HepG2 (cell line): ENCODE data around the gene SNX4. TPM values are rescaled to one million over a fixed set of nuclear protein-coding genes. Genes with fewer than 3 reads are reported as not detected.

Experiments used
- CBX2 ChIP-seq, 2 experiments: fragments of 200-600 bp in 1 of 2; sonication (generic); formaldehyde crosslinking in 1 of 2; IDR thresholded peaks; 2 replicates each; pipeline versions ENCODE4 v1.7.0 to v1.8.1; 2018 to 2022; ENCODE audit warnings: low read depth in 2 of 2, low read length in 1 of 2, mild to moderate bottlenecking in 1 of 2, missing genetic modification reagents in 1 of 2
- KAT8 ChIP-seq: IDR thresholded peaks from 2 replicates; pipeline ENCODE4 v1.6.1; 2016; ENCODE audit warnings: missing genetic modification reagents, missing compliant biosample characterization
- MAZ ChIP-seq, 2 experiments: sonication (generic) in 1 of 2; formaldehyde crosslinking in 1 of 2; IDR thresholded peaks; 2 replicates each; pipeline versions ENCODE4 v1.5.0 to v1.6.1; 2012 to 2020; ENCODE audit warnings: low read depth in 2 of 2, mild to moderate bottlenecking in 2 of 2, borderline replicate concordance in 1 of 2, improper control_type of control experiment in 1 of 2, low read length in 1 of 2, missing genetic modification reagents in 1 of 2, moderate library complexity in 1 of 2
- PITX1 ChIP-seq: sonication (generic); formaldehyde crosslinking; IDR thresholded peaks from 2 replicates; pipeline ENCODE4 v1.5.1; 2020; ENCODE audit warnings: mild to moderate bottlenecking, missing genetic modification reagents
- SNAPC4 ChIP-seq: sonication (generic); formaldehyde crosslinking; IDR thresholded peaks from 2 replicates; pipeline ENCODE4 v1.4.0; 2020; ENCODE audit warnings: mild to moderate bottlenecking, missing genetic modification reagents
- SUZ12 ChIP-seq: fragments of 150-350 bp; IDR thresholded peaks from 2 replicates; pipeline ENCODE4 v1.6.1; 2014; ENCODE audit warnings: low read depth, low read length
- TCF7 ChIP-seq: sonication (generic); IDR thresholded peaks from 2 replicates; pipeline ENCODE4 v1.6.1; 2016; ENCODE audit warnings: antibody characterized with exemption, low read depth
- THRA ChIP-seq: sonication (generic); formaldehyde crosslinking; IDR thresholded peaks from 2 replicates; pipeline ENCODE4 v1.4.0; 2020; ENCODE audit warnings: missing genetic modification reagents, borderline replicate concordance
- TOE1 ChIP-seq: sonication (generic); formaldehyde crosslinking; IDR thresholded peaks from 2 replicates; pipeline ENCODE4 v1.4.0; 2020; ENCODE audit warnings: mild to moderate bottlenecking, missing genetic modification reagents
- TRIM22 ChIP-seq: fragments of 450-650 bp; IDR thresholded peaks from 2 replicates; pipeline ENCODE4 v1.6.1; 2017
- ZFP36L1 ChIP-seq: sonication (generic); formaldehyde crosslinking; IDR thresholded peaks from 2 replicates; pipeline ENCODE4 v1.8.0; 2022; ENCODE audit warnings: mild to moderate bottlenecking, missing genetic modification reagents, moderate library complexity
- ZFY ChIP-seq: sonication (generic); formaldehyde crosslinking; IDR thresholded peaks from 2 replicates; pipeline ENCODE4 v1.4.0; 2020; ENCODE audit warnings: missing genetic modification reagents
- ZNF160 ChIP-seq: sonication (generic); formaldehyde crosslinking; IDR thresholded peaks from 2 replicates; pipeline ENCODE4 v1.8.0; 2022; ENCODE audit warnings: mild to moderate bottlenecking, inconsistent platforms, missing genetic modification reagents
- ZNF276 ChIP-seq: sonication (generic); formaldehyde crosslinking; IDR thresholded peaks from 2 replicates; pipeline ENCODE4 v1.4.0; 2020; ENCODE audit warnings: mild to moderate bottlenecking, low read depth, missing genetic modification reagents
- ZNF746 ChIP-seq: sonication (generic); formaldehyde crosslinking; IDR thresholded peaks from 2 replicates; pipeline ENCODE4 v1.8.0; 2022; ENCODE audit warnings: mild to moderate bottlenecking, missing genetic modification reagents
- ZUFSP ChIP-seq: sonication (generic); formaldehyde crosslinking; IDR thresholded peaks from 2 replicates; pipeline ENCODE4 v1.9.0; 2021; ENCODE audit warnings: missing genetic modification reagents, mild to moderate bottlenecking, borderline replicate concordance
- polyA plus RNA-seq, 8 experiments: library from polyadenylated mRNA; depleted of rRNA in 3 of 8; stranded (reverse) in 7 of 8; unstranded in 1 of 8; fragments of >200 nt; fragmentation: Illumina TruSeq in 4 of 8; extraction: Trizol in 4 of 8; gene quantifications; 2 replicates each; pipeline versions ENCODE4 v1.2.1 to v1.2.3, GENCODE V29; 2011 to 2016; ENCODE audit warnings: low read depth in 4 of 8, missing spikeins in 1 of 8, mixed read lengths in 1 of 8; ENCODE audit not compliant: insufficient read depth in 1 of 8
- total RNA-seq, 5 experiments: library from RNA; depleted of rRNA; stranded (reverse); fragments of >200 nt; fragmentation: Illumina TruSeq; extraction: Trizol; gene quantifications; 2 replicates each; pipeline ENCODE4 v1.2.3, GENCODE V29; 2016; ENCODE audit warnings: low read depth in 1 of 5

The SNX4 gene
- total and polyA plus RNA-seq, 2 of the 13 experiments (the other 11 are each of a cell fraction or from before 2014, with no cell fraction given): 18.1 to 73.6 TPM

GRCh38 chr3:125519678-125520562 lies at the start of gene SNX4 (continued):
- TF ChIP-seq SUZ12 (no peak), TOE1 (CRISPR knock-in tag) (no peak), ZFY (CRISPR knock-in tag) (peak; percentile 97), TRIM22 (no peak), KAT8 (CRISPR knock-in tag) (peak; percentile 30; the same call in 1 of the 2 replicates), PITX1 (CRISPR knock-in tag) (no peak), ZUFSP (CRISPR knock-in tag) (no peak), TCF7 (no peak), ZNF160 (CRISPR knock-in tag) (no peak; the same call in 1 of the 2 replicates), ZNF746 (no peak), ZNF276 (CRISPR knock-in tag) (no peak), SNAPC4 (CRISPR knock-in tag) (no peak), CBX2 (IDR thresholded peaks at IDR 0.05; ENCODE audit: low read depth, low read length) (no peak), CBX2 (CRISPR knock-in tag; IDR thresholded peaks at IDR 0.05; ENCODE audit: low read depth) (no peak), ZFP36L1 (CRISPR knock-in tag) (0 out of 2 replicates have a peak, but pooled peaks have one; percentile 18), MAZ (IDR thresholded peaks at IDR 0.05; ENCODE audit: borderline replicate concordance, low read depth, low read length) (0 out of 2 replicates have a peak, but pooled peaks have one; percentile 16), MAZ (CRISPR knock-in tag; IDR thresholded peaks at IDR 0.05; ENCODE audit: low read depth) (no peak), THRA (CRISPR knock-in tag) (no peak)
